Activated naive CD8-positive, alpha-beta T cell treated with anti-CD3 and anti-CD28 coated beads, Interleukin-2, amount 10 ng/mL, durations not matched to agents 7 days and 5 days (primary cell): Measurements from ENCODE around the gene TAS2R46. TPM values are rescaled to one million over a fixed set of nuclear protein-coding genes. Genes with fewer than 3 reads are reported as not detected.

ENCODE experiments used
- ATAC-seq: fragments of 150-1000 bp; cut with Tn5 transposase; one replicate; pipeline ENCODE4 v1.10.0; 2021; ENCODE audit warnings: low read depth, moderate library complexity
- POLR2A ChIA-PET: fragments of 350-600 bp; sonication (Branson Sonifier 250); formaldehyde crosslinking; loops from one replicate; lab custom pipeline; 2021; ENCODE audit warnings: antibody characterized with exemption; lab: Charles Lee
- DNase-seq: peaks from one replicate; pipeline ENCODE4 v3.0.0; 2021
- H3K27ac Mint-ChIP-seq: one replicate; pipeline ENCODE4 v1.8.0; 2022; ENCODE audit warnings: mild to moderate bottlenecking, mixed read lengths
- H3K27me3 Mint-ChIP-seq: one replicate; pipeline ENCODE4 v1.8.0; 2022; ENCODE audit warnings: mild to moderate bottlenecking, moderate library complexity, mixed read lengths
- H3K36me3 Mint-ChIP-seq: one replicate; pipeline ENCODE4 v1.8.0; 2021; ENCODE audit warnings: mild to moderate bottlenecking, mixed read lengths
- H3K4me1 Mint-ChIP-seq: one replicate; pipeline ENCODE4 v1.8.0; 2021; ENCODE audit warnings: mixed read lengths
- H3K4me3 Mint-ChIP-seq: one replicate; pipeline ENCODE4 v1.8.0; 2022; ENCODE audit warnings: mild to moderate bottlenecking, moderate library complexity, mixed read lengths
- H3K9me3 Mint-ChIP-seq: one replicate; pipeline ENCODE4 v1.8.0; 2021; ENCODE audit warnings: mixed read lengths
- total RNA-seq, 2 experiments: library from RNA; stranded (reverse); gene quantifications; one replicate each; pipeline ENCODE4 v1.2.3, GENCODE V29; 2021

The TAS2R46 gene
- total RNA-seq, 2 experiments from 2014 or later: 1.2 to 1.4 TPM

GRCh38 chr12:11022520-11022919 lies 39.6 kb downstream of the TAS2R46 start, which contains the start of gene TAS2R19:
TSS of gene TAS2R19 (minus strand) at chr12:11022620. CDS start at chr12:11022571, 49 bp downstream.
- H3K27ac Mint-ChIP-seq: no peak within 1 kb of the TSS
- peaks cover 2% of the 10 kb centered on the region for H3K4me1 Mint-ChIP-seq
- no peaks in the 10 kb centered on the region for H3K27me3 Mint-ChIP-seq
- POLR2A ChIA-PET: no interaction called here
- H3K9me3 Mint-ChIP-seq: peaks cover 8% of the 10 kb centered on the region
- DNase-seq (no peak), ATAC-seq (no peak)
- no peak within 1 kb of the TSS for H3K4me3 Mint-ChIP-seq
- peaks cover 29% of the 10 kb centered on the region for H3K36me3 Mint-ChIP-seq

GRCh38 chr12:11016937-11017336 lies 45.2 kb downstream of the TAS2R46 start:
- Mint-ChIP-seq H3K9me3 (no peaks in the 10 kb centered on the region), H3K27ac (no peak overlapping the region), H3K4me3 (no peak overlapping the region), H3K27me3 (no peaks in the 10 kb centered on the region), H3K36me3 (peaks cover 15% of the 10 kb centered on the region), H3K4me1 (peaks cover 9% of the 10 kb centered on the region)
- DNase-seq: no peak
- no peak for ATAC-seq
- POLR2A ChIA-PET: no interaction called here

- Mint-ChIP-seq H3K4me3 (no peak overlapping the region), H3K27ac (no peak overlapping the region), H3K27me3 (no peaks in the 10 kb centered on the region), H3K36me3 (peaks cover 10% of the 10 kb centered on the region), H3K4me1 (peaks cover 7% of the 10 kb centered on the region), H3K9me3 (no peaks in the 10 kb centered on the region)
- ATAC-seq (no peak), DNase-seq (no peak)
- POLR2A ChIA-PET: no interaction called here
These were observed 46.2 kb downstream of the TAS2R46 start for GRCh38 chr12:11015775-11016430.

- POLR2A ChIA-PET: no interaction called here
- peaks cover 12% of the 10 kb centered on the region for H3K36me3 Mint-ChIP-seq
- no peaks in the 10 kb centered on the region for H3K9me3 Mint-ChIP-seq
- no peak overlapping the region for H3K27ac Mint-ChIP-seq
- ATAC-seq (no peak), DNase-seq (no peak)
- H3K4me3 Mint-ChIP-seq: no peak overlapping the region
- peaks cover 7% of the 10 kb centered on the region for H3K4me1 Mint-ChIP-seq
- H3K27me3 Mint-ChIP-seq: no peaks in the 10 kb centered on the region
These were observed 47.9 kb downstream of the TAS2R46 start for GRCh38 chr12:11014234-11014633.

Other genes with a start within 250 kb of the TAS2R46 start
- gene TAS2R10, start 235.9 kb downstream of the TAS2R46 start, total RNA-seq: under 1 TPM; 0.48 to 0.58 TPM
- 1 to 10 TPM; 1.2 to 1.6 TPM for gene PRR4, start 212.8 kb downstream of the TAS2R46 start, total RNA-seq
- gene PRH1, start 178.0 kb downstream of the TAS2R46 start, total RNA-seq: 10 to 100 TPM; 18.5 to 22.4 TPM
- 1 to 10 TPM; 1.0 to 1.3 TPM for gene TAS2R13, start 152.7 kb downstream of the TAS2R46 start, total RNA-seq
- gene PRH2, start 133.1 kb downstream of the TAS2R46 start, total RNA-seq: not detected
- gene TAS2R14, start 123.0 kb downstream of the TAS2R46 start, total RNA-seq: 1 to 10 TPM; 2.5 to 2.6 TPM
- gene TAS2R50, start 75.4 kb downstream of the TAS2R46 start, total RNA-seq: 1 to 10 TPM; 1.1 to 1.4 TPM
- 1 to 10 TPM; 1.2 to 2.0 TPM for gene TAS2R20, start 64.0 kb downstream of the TAS2R46 start, total RNA-seq
- 1 to 10 TPM; 2.1 to 2.2 TPM for gene TAS2R19, start 39.7 kb downstream of the TAS2R46 start, total RNA-seq
- 1 to 10 TPM; 2.9 TPM for gene TAS2R31, start 30.9 kb downstream of the TAS2R46 start, total RNA-seq
- gene TAS2R43, start 30.0 kb upstream of the TAS2R46 start, total RNA-seq: under 1 TPM; 0.39 to 0.54 TPM
- 1 to 10 TPM; 3.1 to 3.3 TPM for gene TAS2R30, start 72.3 kb upstream of the TAS2R46 start, total RNA-seq
- gene SMIM10L1, start 108.9 kb upstream of the TAS2R46 start, total RNA-seq: 10 to 100 TPM; 10.1 to 10.3 TPM
- not detected for gene TAS2R42, start 124.6 kb upstream of the TAS2R46 start, total RNA-seq
- gene PRB3, start 207.4 kb upstream of the TAS2R46 start, total RNA-seq: not detected
- gene PRB4, start 248.1 kb upstream of the TAS2R46 start, total RNA-seq: not detected